K562 (cell line): Measurements from ENCODE around the gene SMYD1. TPM values are rescaled to one million over a fixed set of nuclear protein-coding genes. Genes with fewer than 3 reads are reported as not detected.

Experiments
- ATAC-seq: fragments of 200-7000 bp; cut with Tn5 transposase; 3 replicates; pipeline ENCODE4 v1.9.1; 2020; ENCODE audit warnings: moderate library complexity
- BruUV-seq: library from RNA; stranded (reverse); fragments of 400-500 nt; replicated peaks from 2 replicates; lab custom pipeline; 2021; lab: Mats Ljungman, UMichigan
- CTCF ChIA-PET: fragments of 300-600 bp; formaldehyde crosslinking; extraction: SDS; loops from one replicate; lab custom pipeline; 2021; ENCODE audit warnings: low intra/inter-chr PET ratio; lab: Yijun Ruan, JAX
- POLR2A ChIA-PET: fragments of 300-600, 350-650 bp; sonication (Branson Sonifier 250); formaldehyde crosslinking; extraction: SDS; loops from one replicate; lab custom pipeline; 2021; ENCODE audit warnings: antibody characterized with exemption, inconsistent platforms; lab: Yijun Ruan, JAX
- DNase-seq, 4 experiments: peaks; one replicate each; pipeline versions ENCODE4 v3.0.0 to v3.0.0-alpha.2; 2011 to 2018; ENCODE audit warnings: low spot score in 3 of 4, mixed read lengths in 3 of 4; ENCODE audit errors: extremely low read depth in 1 of 4
- FAIRE-seq: peaks from 2 replicates; lab custom pipeline; 2011; peaks lifted over from hg19 to GRCh38; lab: Jason Lieb, UNC
- H2AFZ ChIP-seq: 2 replicates; pipeline ENCODE4 v1.6.0; 2011; ENCODE audit warnings: low read depth, low read length, control low read depth, inconsistent platforms
- H3K27ac ChIP-seq: fragments of 200-600 bp; 3 replicates; pipeline ENCODE4 v1.8.0; 2011; ENCODE audit warnings: low read depth, mild to moderate bottlenecking, control low read depth, inconsistent platforms, low read length, moderate library complexity, mixed read lengths; ENCODE audit errors: extremely low read depth
- H3K27me3 ChIP-seq, 2 experiments: fragments of 300-600 bp in 1 of 2; 2 replicates in 1 of 2; 3 replicates in 1 of 2; pipeline versions ENCODE4 v1.6.0 to v1.8.0; 2011; ENCODE audit warnings: inconsistent platforms in 2 of 2, low read length in 2 of 2, mild to moderate bottlenecking in 1 of 2, mixed read lengths in 1 of 2, moderate library complexity in 1 of 2; ENCODE audit not compliant: control insufficient read depth in 2 of 2, insufficient read depth in 2 of 2
- H3K36me3 ChIP-seq: fragments of 300-600 bp; 3 replicates; pipeline ENCODE4 v1.8.0; 2011; ENCODE audit warnings: mild to moderate bottlenecking, low read length, inconsistent platforms; ENCODE audit not compliant: control insufficient read depth, insufficient read depth
- H3K4me1 ChIP-seq, 2 experiments: fragments of 200-600 bp in 1 of 2; replicated peaks in 1 of 2; 2 replicates in 1 of 2; 3 replicates in 1 of 2; pipeline versions ENCODE4 v1.5.1 to v1.8.0; 2011; ENCODE audit warnings: inconsistent platforms in 2 of 2, low read length in 2 of 2, mild to moderate bottlenecking in 1 of 2, mixed read lengths in 1 of 2, moderate library complexity in 1 of 2; ENCODE audit not compliant: control insufficient read depth in 2 of 2, insufficient read depth in 2 of 2
- H3K4me2 ChIP-seq: 2 replicates; pipeline ENCODE4 v1.6.1; 2011; ENCODE audit warnings: low read length, control low read depth, inconsistent platforms, mixed read lengths; ENCODE audit not compliant: insufficient read depth
- H3K4me3 ChIP-seq: fragments of 200-600 bp; sonication (generic), shearing (Covaris generic); 2 replicates; pipeline ENCODE4 v1.5.1; 2016; ENCODE audit warnings: control low read depth, inconsistent platforms
- H3K79me2 ChIP-seq: fragments of 200-600 bp; 3 replicates; pipeline ENCODE4 v1.8.0; 2011; ENCODE audit warnings: low read length, inconsistent platforms; ENCODE audit not compliant: control insufficient read depth, insufficient read depth
- H3K9ac ChIP-seq, 2 experiments: 2 replicates each; pipeline versions ENCODE4 v1.6.0 to v1.6.1; 2011; ENCODE audit warnings: low read depth in 2 of 2, low read length in 2 of 2, control low read depth in 1 of 2, inconsistent platforms in 1 of 2, mild to moderate bottlenecking in 1 of 2, mixed read lengths in 1 of 2; ENCODE audit not compliant: insufficient read depth in 1 of 2
- H3K9me1 ChIP-seq: one replicate; pipeline ENCODE4 v1.6.0; 2011; ENCODE audit warnings: inconsistent platforms, mild to moderate bottlenecking, low read length, moderate library complexity; ENCODE audit not compliant: control insufficient read depth, insufficient read depth
- H3K9me3 ChIP-seq: replicated peaks from 2 replicates; pipeline ENCODE4 v1.5.1; 2011; ENCODE audit warnings: low read depth, low read length, inconsistent platforms; ENCODE audit not compliant: control insufficient read depth, insufficient read depth
- H4K20me1 ChIP-seq: replicated peaks from 2 replicates; pipeline ENCODE4 v1.6.1; 2011; ENCODE audit warnings: low read length, inconsistent platforms, mixed read lengths; ENCODE audit not compliant: control insufficient read depth, insufficient read depth
- CTCFL ChIP-seq: IDR thresholded peaks from 2 replicates; pipeline ENCODE4 v1.6.1; 2011; ENCODE audit warnings: borderline replicate concordance, low read depth, mild to moderate bottlenecking, moderate library complexity, low read length; ENCODE audit not compliant: insufficient read depth, poor library complexity, severe bottlenecking
- EGR1 ChIP-seq: fragments of 450-650 bp; conservative IDR thresholded peaks from 2 replicates; pipeline ENCODE4 v1.6.1; 2017; ENCODE audit warnings: mild to moderate bottlenecking
- SP1 ChIP-seq: sonication (generic); formaldehyde crosslinking; IDR thresholded peaks from 2 replicates; pipeline ENCODE4 v1.8.1; 2022; ENCODE audit warnings: mild to moderate bottlenecking, missing genetic modification reagents
- WGBS: fragments of 100-300 bp; shearing (Covaris generic); methylation state at CpG from one replicate; pipeline ENCODE4 v1.1.6; 2016; ENCODE audit warnings: low coverage, mixed read lengths; ENCODE audit not compliant: insufficient coverage; ENCODE audit errors: missing lambda C conversion rate; 5-methylcytosine and 5-hydroxymethylcytosine counted together
- in situ Hi-C: fragments of 300-500 bp; cut with MboI; formaldehyde crosslinking; loops from 4 replicates; pipeline ENCODE4 v1.15.0; 2018; ENCODE audit warnings: inconsistent platforms, mixed read lengths
- intact Hi-C: fragments of 100-400 bp; cut with micrococcal nuclease; formaldehyde crosslinking; loops from 2 replicates; pipeline ENCODE4 v1.14.2; 2022
- polyA plus RNA-seq, 8 experiments: library from polyadenylated mRNA; depleted of rRNA in 4 of 8; stranded (reverse) in 5 of 8; unstranded in 3 of 8; fragments of >200 nt; fragmentation: Nextera tagmentation in 2 of 8; fragmentation: Illumina TruSeq in 1 of 8; extraction: Ambion mirVana in 2 of 8; extraction: Trizol in 1 of 8; gene quantifications; 2 replicates each; pipeline versions ENCODE4 v1.2.1 to v1.2.3, GENCODE V29; 2011 to 2014; ENCODE audit warnings: inconsistent platforms in 1 of 8, missing spikeins in 1 of 8
- total RNA-seq, 7 experiments: library from RNA; depleted of rRNA in 6 of 7; stranded (reverse); fragments of >200 nt in 6 of 7; fragmentation: Illumina TruSeq in 2 of 7; extraction: Trizol in 2 of 7; gene quantifications; 2 replicates each; pipeline versions ENCODE4 v1.2.1 to v1.2.3, GENCODE V29; 2011 to 2021; ENCODE audit warnings: low replicate concordance in 1 of 7

SMYD1 gene
- total and polyA plus RNA-seq, 9 of the 15 experiments (the other 6 are each of a cell fraction or from before 2014, with no cell fraction given): not detected

GRCh38 chr2:88090446-88091283, 23.0 kb downstream of the SMYD1 start:
- POLR2A ChIA-PET: no interaction called here
- BruUV-seq: no TSS peak
- H3K27ac ChIP-seq: no peak overlapping the region
- WGBS: 47% methylated on average over 8 of the region's 8 CpGs
- H3K9me1 ChIP-seq: no peaks in the 10 kb centered on the region
- DNase-seq (no peak), ATAC-seq (peak; percentile 44), FAIRE-seq (no peak)
- no peaks in the 10 kb centered on the region for H3K79me2 ChIP-seq
- H3K4me1 ChIP-seq: peaks cover 3 to 16% of the 10 kb centered on the region in 2 experiments; a peak in 3 of 5 replicates
- no peak overlapping the region for H2AFZ ChIP-seq
- no peak overlapping the region for H3K4me3 ChIP-seq
- no peaks in the 10 kb centered on the region for H3K9me3 ChIP-seq
- CTCF ChIA-PET: no interaction called here
- in situ Hi-C loops: no loop called here
- no peak overlapping the region for H3K4me2 ChIP-seq
- intact Hi-C loops: no loop called here
- no peaks in the 10 kb centered on the region for H3K36me3 ChIP-seq
- peaks cover 0 to 5% of the 10 kb centered on the region in 2 experiments; a peak in 2 of 5 replicates for H3K27me3 ChIP-seq
- TF ChIP-seq SP1 (CRISPR knock-in tag) (no peak), EGR1 (peak; percentile 66), CTCFL (no peak)
- H4K20me1 ChIP-seq: no peaks in the 10 kb centered on the region
- no peak overlapping the region for H3K9ac ChIP-seq
